NAMALWA (cell line): ENCODE results near the gene KIF1A.

Experiments used
- DNase-seq: peaks from one replicate; pipeline ENCODE4 v3.0.0-alpha.2; 2015; ENCODE audit warnings: low spot score

KIF1A gene

GRCh38 chr2:240803191-240803590, 16.8 kb downstream of the KIF1A start:
- DNase-seq, result no peak

GRCh38 chr2:240799033-240799820, 20.8 kb downstream of the KIF1A start:
- no peak for DNase-seq

- DNase-seq, result no peak
Observed at GRCh38 chr2:240798327-240798905, 21.6 kb downstream of the KIF1A start.

GRCh38 chr2:240797914-240798313, 22.1 kb downstream of the KIF1A start:
- DNase-seq, result no peak

- DNase-seq, result no peak
Observed at GRCh38 chr2:240797500-240797895, 22.5 kb downstream of the KIF1A start.

- DNase-seq, result peak; percentile 40
Observed at GRCh38 chr2:240796543-240797499, 23.2 kb downstream of the KIF1A start.

- DNase-seq, result no peak
Observed at GRCh38 chr2:240795916-240796510, 24.0 kb downstream of the KIF1A start.

GRCh38 chr2:240795454-240795853, 24.6 kb downstream of the KIF1A start:
- DNase-seq, result no peak

GRCh38 chr2:240794178-240794721, 25.8 kb downstream of the KIF1A start:
- DNase-seq, result no peak

GRCh38 chr2:240793313-240794177, 26.5 kb downstream of the KIF1A start:
- DNase-seq, result no peak

GRCh38 chr2:240792629-240793312, 27.2 kb downstream of the KIF1A start:
- DNase-seq, result no peak

- no peak for DNase-seq
Observed at GRCh38 chr2:240791821-240792628, 28.0 kb downstream of the KIF1A start.

- no peak for DNase-seq
Observed at GRCh38 chr2:240791221-240791800, 28.7 kb downstream of the KIF1A start.

GRCh38 chr2:240790370-240791220, 29.4 kb downstream of the KIF1A start:
- DNase-seq, result no peak

GRCh38 chr2:240789501-240790369, 30.3 kb downstream of the KIF1A start:
- DNase-seq, result no peak

- no peak for DNase-seq
Observed at GRCh38 chr2:240789051-240789453, 31.0 kb downstream of the KIF1A start.

GRCh38 chr2:240788482-240788881, 31.5 kb downstream of the KIF1A start:
- no peak for DNase-seq
